ENCODE data around the gene KRTAP27-1.

DNA sequence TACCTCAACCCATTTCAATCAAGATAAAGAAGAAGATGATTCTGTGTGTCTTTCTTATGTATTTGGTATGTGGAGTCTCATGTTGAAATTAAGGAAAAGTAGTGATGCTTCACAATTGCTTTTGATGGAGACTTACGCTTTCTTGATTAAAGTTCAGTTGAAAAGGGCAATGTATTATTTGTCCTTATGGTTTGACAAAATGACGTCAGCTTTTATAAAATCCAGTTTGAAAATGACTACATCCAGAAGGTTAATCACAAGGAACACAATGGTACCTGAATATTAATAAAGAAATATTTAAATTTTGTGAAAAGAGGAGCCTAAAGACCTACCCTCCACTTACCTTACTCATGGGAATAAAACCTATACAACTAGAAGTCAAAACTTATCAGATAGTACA lies 21.8 kb downstream of the KRTAP27-1 start:
- TF ChIP-seq, protein P1, sequence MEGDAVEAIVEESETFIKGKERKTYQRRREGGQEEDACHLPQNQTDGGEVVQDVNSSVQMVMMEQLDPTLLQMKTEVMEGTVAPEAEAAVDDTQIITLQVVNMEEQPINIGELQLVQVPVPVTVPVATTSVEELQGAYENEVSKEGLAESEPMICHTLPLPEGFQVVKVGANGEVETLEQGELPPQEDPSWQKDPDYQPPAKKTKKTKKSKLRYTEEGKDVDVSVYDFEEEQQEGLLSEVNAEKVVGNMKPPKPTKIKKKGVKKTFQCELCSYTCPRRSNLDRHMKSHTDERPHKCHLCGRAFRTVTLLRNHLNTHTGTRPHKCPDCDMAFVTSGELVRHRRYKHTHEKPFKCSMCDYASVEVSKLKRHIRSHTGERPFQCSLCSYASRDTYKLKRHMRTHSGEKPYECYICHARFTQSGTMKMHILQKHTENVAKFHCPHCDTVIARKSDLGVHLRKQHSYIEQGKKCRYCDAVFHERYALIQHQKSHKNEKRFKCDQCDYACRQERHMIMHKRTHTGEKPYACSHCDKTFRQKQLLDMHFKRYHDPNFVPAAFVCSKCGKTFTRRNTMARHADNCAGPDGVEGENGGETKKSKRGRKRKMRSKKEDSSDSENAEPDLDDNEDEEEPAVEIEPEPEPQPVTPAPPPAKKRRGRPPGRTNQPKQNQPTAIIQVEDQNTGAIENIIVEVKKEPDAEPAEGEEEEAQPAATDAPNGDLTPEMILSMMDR (IDR thresholded peaks at IDR 0.05), result no peak
- no peak for TF ChIP-seq SIN3A (IDR thresholded peaks at IDR 0.05; ENCODE audit: borderline replicate concordance, insufficient read depth, low read depth, low read length)

All from Panc1 (cell line).